Regular cardiac myocyte (primary cell): ENCODE data around the gene CNGA2. TPM values are rescaled to one million over a fixed set of nuclear protein-coding genes. Genes with fewer than 3 reads are reported as not detected.

ENCODE experiments used
- total RNA-seq: library from RNA; depleted of rRNA; stranded (reverse); fragments of >200 nt; gene quantifications from 2 replicates; pipeline ENCODE4 v1.2.3, GENCODE V29; 2014

CNGA2 gene
- total RNA-seq = not detected in 2 replicates

GRCh38 chrX:151734446-151734845 is at the start of gene CNGA2:
Gene CNGA2, plus strand, starts transcription at chrX:151734746. Its CDS starts 3,738 bp downstream, at chrX:151738484.

GRCh38 chrX:151694661-151695582 is 39.6 kb upstream of the CNGA2 start, which contains the start of gene PRRG3:
Gene PRRG3, plus strand, starts transcription at chrX:151695458. Its CDS starts 3,357 bp downstream, at chrX:151698815.

GRCh38 chrX:151715752-151716151 is 18.8 kb upstream of the CNGA2 start, which contains the start of gene FATE1:
Gene FATE1, plus strand, starts transcription at chrX:151716035. Its CDS starts 85 bp downstream, at chrX:151716120.

Other genes with a start within 250 kb of the CNGA2 start
- gene PASD1, start 171.1 kb upstream of the CNGA2 start, total RNA-seq = not detected in 2 replicates
- gene PRRG3, start 39.3 kb upstream of the CNGA2 start, total RNA-seq = not detected in 2 replicates
- not detected in 2 replicates for gene FATE1, start 18.7 kb upstream of the CNGA2 start, total RNA-seq
- not detected in 2 replicates for gene MAGEA4, start 178.1 kb downstream of the CNGA2 start, total RNA-seq
- 23.0 and 29.9 TPM in 2 replicates for gene GABRE, start 239.9 kb downstream of the CNGA2 start, total RNA-seq